C4-2B (cell line): ENCODE results near the gene KPTN.

ENCODE experiments used
- H3K27ac ChIP-seq: fragments of 450-650 bp; 2 replicates; pipeline ENCODE4 v1.5.1; 2017
- CTCF ChIP-seq: fragments of 450-650 bp; conservative IDR thresholded peaks from 2 replicates; pipeline ENCODE4 v1.5.1; 2017; ENCODE audit warnings: mild to moderate bottlenecking
- ZFX ChIP-seq: fragments of 450-650 bp; IDR thresholded peaks from 2 replicates; pipeline ENCODE4 v1.6.1; 2017

Gene KPTN

GRCh38 chr19:47464675-47465419 lies 19.2 kb downstream of the KPTN start:
- no peak for TF ChIP-seq ZFX
- TF ChIP-seq CTCF: no peak

DNA sequence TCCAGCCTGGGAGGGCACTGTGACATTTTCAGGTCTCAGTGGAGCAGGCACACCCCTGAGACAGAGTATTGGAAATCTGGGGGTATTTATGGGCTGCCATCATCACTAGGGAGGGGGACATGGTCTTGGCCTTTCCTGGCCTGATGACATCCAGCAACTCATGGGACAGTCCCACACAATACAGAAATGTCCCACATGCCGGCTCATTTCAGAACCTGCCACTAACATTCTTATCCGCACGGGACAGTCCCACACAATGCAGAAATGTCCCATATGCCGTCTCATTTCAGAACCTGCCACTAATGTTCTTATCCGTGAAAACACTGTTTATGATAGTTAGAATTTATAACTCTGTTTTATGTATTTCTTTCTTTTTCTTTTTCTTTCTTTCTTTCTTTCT lies 22.1 kb downstream of the KPTN start:
- TF ChIP-seq CTCF (no peak), ZFX (no peak)
- H3K27ac ChIP-seq: no peak overlapping the region

More at GRCh38 chr19:47464675-47465419, 19.2 kb downstream of the KPTN start:
- no peak overlapping the region for H3K27ac ChIP-seq

DNA sequence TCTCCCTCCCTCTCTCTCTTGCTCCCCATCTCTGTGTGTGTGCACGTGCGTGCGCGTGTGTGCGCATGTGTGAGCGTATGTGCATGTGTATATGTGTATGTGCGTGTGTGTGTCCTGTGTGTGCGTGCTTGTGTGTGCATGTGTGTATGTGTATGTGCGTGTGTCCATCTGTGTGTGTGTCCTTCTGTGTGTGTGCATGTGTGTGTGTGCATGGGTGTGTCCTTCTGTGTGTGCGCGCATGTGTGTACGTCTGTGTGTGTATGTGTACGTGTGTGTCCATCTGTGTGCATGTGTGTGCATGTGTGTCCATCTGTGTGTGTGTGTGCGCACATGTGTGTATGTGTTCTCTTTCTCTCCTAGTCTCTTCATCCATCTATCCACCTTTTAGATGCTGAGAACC lies 24.5 kb downstream of the KPTN start:
- TF ChIP-seq CTCF (no peak), ZFX (no peak)
- no peak overlapping the region for H3K27ac ChIP-seq

DNA sequence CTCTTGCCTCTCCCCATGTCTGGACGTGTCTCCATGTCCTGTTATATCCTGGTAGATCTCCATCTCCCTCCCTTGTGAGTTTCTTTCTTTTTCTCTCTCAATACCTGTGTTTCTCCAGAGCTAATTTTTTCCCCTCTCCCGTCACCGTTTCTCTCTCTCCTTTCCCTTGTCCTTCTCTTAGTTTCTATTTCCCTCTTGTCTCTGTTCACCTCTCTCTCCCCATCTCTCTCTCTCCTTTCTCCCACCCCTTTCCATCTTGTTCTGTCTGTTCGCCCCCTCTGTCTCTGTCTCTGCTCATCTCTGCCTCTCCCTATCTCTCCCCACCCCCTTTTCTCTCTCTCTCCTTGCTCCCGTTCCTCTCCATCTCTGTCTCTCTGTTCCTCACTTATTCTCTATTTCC lies 25.3 kb downstream of the KPTN start:
- TF ChIP-seq ZFX (no peak), CTCF (no peak)

DNA sequence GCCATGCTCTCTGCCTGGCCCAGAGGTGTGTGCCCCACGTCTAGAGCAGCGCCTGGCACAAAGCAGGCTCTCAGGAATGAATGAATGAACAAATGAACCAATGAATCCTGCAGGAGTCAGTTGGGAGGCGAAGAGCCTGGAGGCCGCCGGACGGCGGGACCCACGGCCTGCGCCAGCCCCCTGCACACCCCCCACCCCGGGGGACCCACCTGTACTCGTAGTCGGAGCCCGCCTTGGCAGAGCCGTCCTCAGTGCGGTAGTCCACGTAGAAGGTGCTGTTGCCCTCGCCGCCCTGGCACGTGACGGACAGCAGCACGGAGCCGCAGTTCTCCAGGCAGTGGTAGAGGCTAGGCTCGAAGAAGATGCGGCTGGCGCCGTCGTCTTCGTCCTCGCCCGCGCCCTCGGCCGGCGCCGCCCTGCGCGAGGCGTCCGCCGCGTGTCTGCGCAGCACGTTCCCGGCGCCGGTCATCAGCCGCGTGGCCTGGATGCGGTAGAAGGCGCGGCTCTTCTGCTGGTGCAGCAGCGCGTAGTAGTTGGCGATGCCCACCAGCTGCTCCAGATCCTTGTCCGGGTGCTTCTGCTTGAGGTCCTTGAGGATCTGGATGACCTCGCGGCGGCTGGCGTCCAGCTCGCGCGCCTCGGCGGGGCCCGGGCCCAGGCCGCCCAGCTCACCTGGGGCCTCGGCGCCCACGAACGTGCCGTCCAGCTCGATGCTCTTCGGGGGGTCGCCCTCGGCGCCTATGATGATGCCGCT lies 27.1 kb downstream of the KPTN start:
- TF ChIP-seq ZFX: no peak
- no peak for TF ChIP-seq CTCF

More for the DNA sequence above, 25.3 kb downstream of the KPTN start:
- no peak overlapping the region for H3K27ac ChIP-seq

GRCh38 chr19:47450478-47450877 lies 33.5 kb downstream of the KPTN start:
- no peak overlapping the region for H3K27ac ChIP-seq

More for the DNA sequence above, 27.1 kb downstream of the KPTN start:
- H3K27ac ChIP-seq: no peak overlapping the region

More at GRCh38 chr19:47450478-47450877, 33.5 kb downstream of the KPTN start:
- TF ChIP-seq ZFX: no peak
- no peak for TF ChIP-seq CTCF
